ENCODE data around the gene APOA4. TPM values are rescaled to one million over a fixed set of nuclear protein-coding genes. Genes with fewer than 3 reads are reported as not detected.

The APOA4 gene
- total RNA-seq, 1 experiment from 2014 or later: not detected

- POLR2A ChIA-PET: no interaction called here
- intact Hi-C loops (cut with micrococcal nuclease): no loop called here
- Histone ChIP-seq H3K9me2 (ENCODE audit: insufficient read depth) (no peaks in the 10 kb centered on the region), H3K27me3 (ENCODE audit: insufficient read depth, low read length) (no peaks in the 10 kb centered on the region), H3K4me1 (ENCODE audit: control insufficient read depth in 1 of 2, insufficient read depth in 2 of 2, low read length in 2 of 2) (no peaks in the 10 kb centered on the region), H3K9ac (ENCODE audit: low read length) (no peak overlapping the region), H3K79me2 (ENCODE audit: insufficient read depth, low read length) (no peaks in the 10 kb centered on the region), H3K4me2 (ENCODE audit: low read length) (no peak overlapping the region), H4K20me1 (ENCODE audit: insufficient read depth) (no peaks in the 10 kb centered on the region), H2AFZ (ENCODE audit: low read depth, low read length, poor library complexity, severe bottlenecking) (no peak overlapping the region), H3K27ac (ENCODE audit: low read depth, low read length) (no peak overlapping the region), H3K4me3 (replicated peaks in 1 of 2; ENCODE audit: low read depth in 1 of 2, low read length in 2 of 2) (no peak overlapping the region), H3K36me3 (ENCODE audit: control insufficient read depth in 1 of 2, insufficient read depth in 2 of 2, low read length in 2 of 2) (no peaks in the 10 kb centered on the region; a peak in 1 of 4 replicates), H3K9me3 (ENCODE audit: control insufficient read depth in 1 of 2, insufficient read depth in 1 of 2, low read depth in 1 of 2, low read length in 2 of 2) (no peaks in the 10 kb centered on the region)
- CTCF ChIA-PET: no interaction called here
- no peak for DNase-seq (ENCODE audit: low read depth, low spot score)
- ATAC-seq: no peak
- no TSS peak for BruUV-seq (replicated peaks)
- TF ChIP-seq POLR2A (IDR thresholded peaks at IDR 0.05; ENCODE audit: borderline replicate concordance, extremely low read depth, insufficient read depth, insufficient read length) (no peak), SIN3A (IDR thresholded peaks at IDR 0.05; ENCODE audit: low read depth) (no peak)
- RAD21 ChIA-PET (ENCODE audit: low non-redundant PET in 1 of 2, low total read pairs in 2 of 2, uncharacterized antibody in 2 of 2, unreplicated experiment in 2 of 2): no interaction called here
Measured at GRCh38 chr11:116861539-116861938, 38.4 kb upstream of the APOA4 start.

- no peak for ATAC-seq
- ChIA-PET RAD21 (ENCODE audit: low non-redundant PET in 1 of 2, low total read pairs in 2 of 2, uncharacterized antibody in 2 of 2, unreplicated experiment in 2 of 2) (no interaction called here), POLR2A (no interaction called here), CTCF (no interaction called here)
- intact Hi-C loops (cut with micrococcal nuclease): no loop called here
- Histone ChIP-seq H2AFZ (ENCODE audit: low read depth, low read length, poor library complexity, severe bottlenecking) (no peak overlapping the region), H3K9ac (ENCODE audit: low read length) (no peak overlapping the region), H3K9me3 (ENCODE audit: control insufficient read depth in 1 of 2, insufficient read depth in 1 of 2, low read depth in 1 of 2, low read length in 2 of 2) (no peaks in the 10 kb centered on the region), H3K27me3 (ENCODE audit: insufficient read depth, low read length) (no peaks in the 10 kb centered on the region), H3K4me2 (ENCODE audit: low read length) (no peak overlapping the region), H3K27ac (ENCODE audit: low read depth, low read length) (no peak overlapping the region), H3K9me2 (ENCODE audit: insufficient read depth) (no peaks in the 10 kb centered on the region), H3K79me2 (ENCODE audit: insufficient read depth, low read length) (no peaks in the 10 kb centered on the region), H4K20me1 (ENCODE audit: insufficient read depth) (no peaks in the 10 kb centered on the region), H3K36me3 (ENCODE audit: control insufficient read depth in 1 of 2, insufficient read depth in 2 of 2, low read length in 2 of 2) (no peaks in the 10 kb centered on the region; a peak in 1 of 4 replicates), H3K4me3 (replicated peaks in 1 of 2; ENCODE audit: low read depth in 1 of 2, low read length in 2 of 2) (no peak overlapping the region), H3K4me1 (ENCODE audit: control insufficient read depth in 1 of 2, insufficient read depth in 2 of 2, low read length in 2 of 2) (no peaks in the 10 kb centered on the region)
- no TSS peak for BruUV-seq (replicated peaks)
- DNase-seq (ENCODE audit: low read depth, low spot score): no peak
- no peak for TF ChIP-seq SRF (IDR thresholded peaks at IDR 0.05; ENCODE audit: low read depth)
- TF ChIP-seq ZFX (IDR thresholded peaks at IDR 0.05): no peak
Measured at GRCh38 chr11:116860303-116860702, 37.2 kb upstream of the APOA4 start.

GRCh38 chr11:116859175-116859574 lies 36.1 kb upstream of the APOA4 start:
- no peak overlapping the region for H2AFZ ChIP-seq (ENCODE audit: low read depth, low read length, poor library complexity, severe bottlenecking)
- ChIA-PET CTCF (interaction anchor here (1.1 kb wide), 1 partner anchor 72 kb away, joined by 3 read pairs; the partner anchor contains the start of gene ZPR1), RAD21 (ENCODE audit: low non-redundant PET in 1 of 2, low total read pairs in 2 of 2, uncharacterized antibody in 2 of 2, unreplicated experiment in 2 of 2) (no interaction called here), POLR2A (no interaction called here)
- ATAC-seq (no peak), DNase-seq (ENCODE audit: low read depth, low spot score) (no peak)
- no peaks in the 10 kb centered on the region; a peak in 1 of 4 replicates for H3K36me3 ChIP-seq (ENCODE audit: control insufficient read depth in 1 of 2, insufficient read depth in 2 of 2, low read length in 2 of 2)
- no peak overlapping the region for H3K4me2 ChIP-seq (ENCODE audit: low read length)
- no peaks in the 10 kb centered on the region for H3K9me3 ChIP-seq (ENCODE audit: control insufficient read depth in 1 of 2, insufficient read depth in 1 of 2, low read depth in 1 of 2, low read length in 2 of 2)
- H3K9me2 ChIP-seq (ENCODE audit: insufficient read depth): no peaks in the 10 kb centered on the region
- H3K27me3 ChIP-seq (ENCODE audit: insufficient read depth, low read length): no peaks in the 10 kb centered on the region
- H4K20me1 ChIP-seq (ENCODE audit: insufficient read depth): no peaks in the 10 kb centered on the region
- H3K9ac ChIP-seq (ENCODE audit: low read length): no peak overlapping the region
- no peak overlapping the region for H3K27ac ChIP-seq (ENCODE audit: low read depth, low read length)
- intact Hi-C loops (cut with micrococcal nuclease): no loop called here
- H3K79me2 ChIP-seq (ENCODE audit: insufficient read depth, low read length): no peaks in the 10 kb centered on the region
- no peak overlapping the region for H3K4me3 ChIP-seq (replicated peaks in 1 of 2; ENCODE audit: low read depth in 1 of 2, low read length in 2 of 2)
- BruUV-seq (replicated peaks): no TSS peak
- H3K4me1 ChIP-seq (ENCODE audit: control insufficient read depth in 1 of 2, insufficient read depth in 2 of 2, low read length in 2 of 2): peaks cover 0 to 6% of the 10 kb centered on the region in 2 experiments; a peak in 2 of 4 replicates
- TF ChIP-seq SP1 (IDR thresholded peaks at IDR 0.05; ENCODE audit: low read depth): no peak
- no peak for TF ChIP-seq EZH2 (IDR thresholded peaks at IDR 0.05)
- no peak for TF ChIP-seq POLR2A (IDR thresholded peaks at IDR 0.05; ENCODE audit: borderline replicate concordance, extremely low read depth, insufficient read depth, insufficient read length)
- TF ChIP-seq JUND (IDR thresholded peaks at IDR 0.05): no peak
- TF ChIP-seq CTCF (IDR thresholded peaks at IDR 0.05 in 2 of 3, conservative IDR thresholded peaks at IDR 0.05 in 1 of 3; ENCODE audit: borderline replicate concordance in 1 of 3, insufficient read depth in 1 of 3, low read depth in 2 of 3, low read length in 2 of 3): no peak
- no peak for TF ChIP-seq ZNF274 (IDR thresholded peaks at IDR 0.05; ENCODE audit: low read depth, low read length)
- no peak for TF ChIP-seq REST (IDR thresholded peaks at IDR 0.05; ENCODE audit: low read depth)
